SU-DHL-6 (cell line): ENCODE data around the gene FN3KRP.

Source experiments
- EZH2phosphoT487 ChIP-seq: fragments of 200-600 bp; sonication (generic), shearing (Covaris generic); conservative IDR thresholded peaks from 2 replicates; pipeline ENCODE4 v1.6.1; 2018; ENCODE audit warnings: mild to moderate bottlenecking, antibody characterized with exemption, low read length, moderate library complexity, mixed read lengths
- TF ChIP-seq, protein P1 (sequence below): fragments of 200-600 bp; sonication (generic); IDR thresholded peaks from one replicate; pipeline ENCODE4 v1.5.1; 2017; ENCODE audit warnings: antibody characterized with exemption, mild to moderate bottlenecking, low read length, moderate library complexity; ENCODE audit not compliant: insufficient read depth, poor library complexity, severe bottlenecking

DNA sequence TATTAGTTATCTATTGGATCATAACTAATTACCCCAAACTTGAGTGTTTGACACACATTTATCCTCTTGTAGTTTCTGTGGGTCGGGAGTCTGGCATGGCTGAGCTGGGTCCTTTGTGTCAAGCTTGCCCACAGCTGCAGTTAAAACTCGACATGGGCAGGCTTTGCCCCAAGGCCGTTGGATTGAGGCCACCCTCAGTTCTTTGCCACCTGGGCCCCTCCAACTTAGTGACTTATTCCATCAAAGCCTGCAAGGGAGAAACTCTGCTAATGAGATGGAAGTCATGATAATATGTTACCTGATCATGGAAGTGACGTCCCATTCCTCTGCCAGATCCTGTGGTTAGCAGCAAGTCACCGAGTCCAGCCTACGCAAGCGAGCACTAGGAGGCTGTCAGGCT, 52.5 kb downstream of the FN3KRP start:
- TF ChIP-seq EZH2phosphoT487: no peak
- TF ChIP-seq, protein P1, sequence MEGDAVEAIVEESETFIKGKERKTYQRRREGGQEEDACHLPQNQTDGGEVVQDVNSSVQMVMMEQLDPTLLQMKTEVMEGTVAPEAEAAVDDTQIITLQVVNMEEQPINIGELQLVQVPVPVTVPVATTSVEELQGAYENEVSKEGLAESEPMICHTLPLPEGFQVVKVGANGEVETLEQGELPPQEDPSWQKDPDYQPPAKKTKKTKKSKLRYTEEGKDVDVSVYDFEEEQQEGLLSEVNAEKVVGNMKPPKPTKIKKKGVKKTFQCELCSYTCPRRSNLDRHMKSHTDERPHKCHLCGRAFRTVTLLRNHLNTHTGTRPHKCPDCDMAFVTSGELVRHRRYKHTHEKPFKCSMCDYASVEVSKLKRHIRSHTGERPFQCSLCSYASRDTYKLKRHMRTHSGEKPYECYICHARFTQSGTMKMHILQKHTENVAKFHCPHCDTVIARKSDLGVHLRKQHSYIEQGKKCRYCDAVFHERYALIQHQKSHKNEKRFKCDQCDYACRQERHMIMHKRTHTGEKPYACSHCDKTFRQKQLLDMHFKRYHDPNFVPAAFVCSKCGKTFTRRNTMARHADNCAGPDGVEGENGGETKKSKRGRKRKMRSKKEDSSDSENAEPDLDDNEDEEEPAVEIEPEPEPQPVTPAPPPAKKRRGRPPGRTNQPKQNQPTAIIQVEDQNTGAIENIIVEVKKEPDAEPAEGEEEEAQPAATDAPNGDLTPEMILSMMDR: no peak
